ENCODE measurements around the gene OR6Y1. TPM values are rescaled to one million over a fixed set of nuclear protein-coding genes. Genes with fewer than 3 reads are reported as not detected.

The OR6Y1 gene
- total RNA-seq, 1 donor from 2014 or later: not detected

GRCh38 chr1:158506369-158506987 lies 47.7 kb downstream of the OR6Y1 start:
- DNase-seq (ENCODE audit: low read depth, low spot score): no peak

- no peak for DNase-seq (ENCODE audit: low read depth, low spot score)
These were observed 57.8 kb downstream of the OR6Y1 start for GRCh38 chr1:158496374-158496773.

GRCh38 chr1:158494796-158495195 lies 59.4 kb downstream of the OR6Y1 start:
- DNase-seq (ENCODE audit: low read depth, low spot score): no peak

Other genes starting within 250 kb of the OR6Y1 start
- gene CD1B, start 222.9 kb downstream of the OR6Y1 start, total RNA-seq: not detected in 2 replicates
- gene CD1E, start 200.5 kb downstream of the OR6Y1 start, total RNA-seq: not detected in 2 replicates
- not detected in 2 replicates for gene OR10T2, start 154.9 kb downstream of the OR6Y1 start, total RNA-seq
- not detected in 2 replicates for gene OR10K2, start 128.2 kb downstream of the OR6Y1 start, total RNA-seq
- gene OR10K1, start 92.6 kb downstream of the OR6Y1 start, total RNA-seq: not detected in 2 replicates
- gene OR10R2, start 82.2 kb downstream of the OR6Y1 start, total RNA-seq: not detected in 2 replicates
- not detected in 2 replicates for gene OR6P1, start 16.2 kb upstream of the OR6Y1 start, total RNA-seq
- not detected in 2 replicates for gene OR10X1, start 25.5 kb upstream of the OR6Y1 start, total RNA-seq
- gene OR10Z1, start 50.9 kb upstream of the OR6Y1 start, total RNA-seq: not detected in 2 replicates
- 0.13 and 0.14 TPM in 2 replicates for gene SPTA1, start 132.3 kb upstream of the OR6Y1 start, total RNA-seq
- not detected in 2 replicates for gene OR6K2, start 146.2 kb upstream of the OR6Y1 start, total RNA-seq
- not detected in 2 replicates for gene OR6K3, start 166.3 kb upstream of the OR6Y1 start, total RNA-seq
- not detected in 2 replicates for gene OR6K6, start 200.3 kb upstream of the OR6Y1 start, total RNA-seq
- not detected in 2 replicates for gene OR6N1, start 217.8 kb upstream of the OR6Y1 start, total RNA-seq
- not detected in 2 replicates for gene OR6N2, start 226.8 kb upstream of the OR6Y1 start, total RNA-seq